ENCODE results near the gene MAP4K4.

- TF ChIP-seq POLR2A (IDR thresholded peaks at IDR 0.05; ENCODE audit: low read depth, low read length), result no peak
- no peak for TF ChIP-seq RAD21 (IDR thresholded peaks at IDR 0.05; ENCODE audit: low read length)
- TF ChIP-seq CTCF (conservative IDR thresholded peaks at IDR 0.05; ENCODE audit: low read depth, low read length), result no peak
- TF ChIP-seq USF2 (IDR thresholded peaks at IDR 0.05; ENCODE audit: low read depth, low read length), result no peak
- TF ChIP-seq FOS (IDR thresholded peaks at IDR 0.05; ENCODE audit: low read depth, low read length), result no peak
- TF ChIP-seq CEBPB (IDR thresholded peaks at IDR 0.05; ENCODE audit: low read depth, low read length), result no peak
- TF ChIP-seq SMC3 (IDR thresholded peaks at IDR 0.05; ENCODE audit: low read depth, low read length), result no peak
- no peak for TF ChIP-seq RCOR1 (IDR thresholded peaks at IDR 0.05; ENCODE audit: insufficient replicate concordance, low read length)
- no peak for TF ChIP-seq MXI1 (IDR thresholded peaks at IDR 0.05; ENCODE audit: borderline replicate concordance, low read depth, low read length)
- no peak for TF ChIP-seq RFX5 (IDR thresholded peaks at IDR 0.05; ENCODE audit: low read depth, low read length)
- TF ChIP-seq MAZ (IDR thresholded peaks at IDR 0.05; ENCODE audit: borderline replicate concordance, low read depth, low read length), result no peak
These were observed 172.0 kb downstream of the MAP4K4 start for GRCh38 chr2:101869527-101869926.
